HG02840 (cell line): ENCODE measurements around the gene MPI.
A peak's percentile ranks its signal among the peaks of the same experiment; 100 is the strongest.
"Not testable (repeated sequence)": the region's sequence is repeated elsewhere in the genome, so short reads cannot be mapped to it uniquely, and the experiment has no call there.

ENCODE experiments used
- ATAC-seq: cut with Tn5 transposase; IDR thresholded peaks from one replicate; pipeline ENCODE4 v1.9.1; 2021; ENCODE audit warnings: mild to moderate bottlenecking, moderate library complexity, moderate number of reproducible peaks; ENCODE audit not compliant: unreplicated experiment, low FRiP score

Gene MPI

DNA sequence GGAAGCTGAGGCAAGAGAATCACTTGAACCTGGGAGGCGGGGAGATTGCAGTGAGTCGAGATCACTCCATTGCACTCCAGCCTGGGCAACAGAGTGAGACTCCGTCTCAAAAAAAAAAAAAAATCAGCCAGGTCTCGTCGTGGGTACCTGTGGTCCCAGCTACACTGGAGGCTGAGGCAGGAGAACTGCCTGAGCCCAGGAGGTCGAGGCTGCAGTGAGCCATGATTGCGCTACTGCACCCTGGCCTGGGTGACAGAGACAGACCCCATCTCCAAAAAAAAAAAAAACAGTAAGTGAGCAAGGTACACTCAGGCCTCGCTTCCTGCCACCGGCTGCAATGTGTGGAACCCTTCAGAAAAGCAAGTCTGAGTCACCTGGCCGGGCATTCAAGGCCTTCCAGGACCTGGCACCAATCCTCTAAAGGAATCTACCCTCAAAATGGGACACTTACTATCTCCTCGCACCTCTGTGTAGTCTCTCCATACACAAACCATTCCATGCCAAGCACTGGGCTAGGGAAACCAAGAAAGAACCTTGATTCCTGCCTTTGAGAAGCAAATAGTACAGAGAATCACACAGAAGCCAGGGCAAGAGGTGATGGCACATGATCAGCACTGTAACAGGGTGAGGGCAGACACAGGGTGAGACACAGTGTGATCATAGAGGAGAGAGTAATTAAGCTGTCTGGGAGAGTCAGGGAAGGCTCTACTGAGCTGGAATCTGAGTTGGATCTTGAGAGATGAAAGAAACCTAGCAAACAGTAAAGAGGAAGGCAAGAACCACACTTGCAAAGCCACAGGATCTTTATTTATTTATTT is 26.4 kb upstream of the MPI start:
- no peak for ATAC-seq

DNA sequence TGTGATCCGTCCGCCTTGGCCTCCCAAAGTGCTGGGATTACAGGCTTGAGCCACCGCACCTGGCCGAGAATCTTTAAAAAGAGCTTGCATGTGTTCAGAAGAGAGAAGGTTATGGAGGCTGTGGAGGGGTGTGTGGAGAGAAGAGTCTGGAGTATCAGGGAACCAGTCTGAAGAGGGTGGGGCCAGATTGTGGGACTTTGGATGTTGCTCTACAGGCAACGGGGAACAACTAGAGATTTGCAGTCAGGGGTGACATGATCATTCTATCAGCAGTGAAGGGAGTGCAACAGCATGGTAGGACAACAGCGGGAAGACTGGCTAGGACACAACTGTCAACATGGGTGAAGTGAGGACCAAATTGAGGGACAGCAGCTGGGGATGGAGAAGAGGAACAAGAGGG is 25.5 kb upstream of the MPI start:
- ATAC-seq: no peak

DNA sequence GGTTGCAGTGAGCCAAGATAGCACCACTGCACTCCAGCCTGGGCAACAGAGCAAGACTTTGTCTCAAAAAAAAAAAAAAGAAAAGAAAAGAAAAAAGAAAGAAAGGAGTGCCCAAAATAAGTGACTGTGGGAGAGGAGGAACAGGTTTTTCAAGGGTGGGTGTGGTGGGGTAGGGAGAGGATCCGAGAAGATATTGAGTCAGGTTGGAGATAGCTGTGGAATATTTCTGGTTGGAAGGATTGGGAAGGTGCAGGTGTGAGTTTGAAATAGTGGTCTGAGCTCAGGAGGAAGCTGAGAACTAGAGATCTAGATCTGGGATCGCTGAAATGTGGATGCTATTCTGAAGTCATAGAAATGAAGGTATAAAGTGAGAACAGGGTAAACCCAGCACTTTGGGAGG is 24.5 kb upstream of the MPI start:
- ATAC-seq: no peak

DNA sequence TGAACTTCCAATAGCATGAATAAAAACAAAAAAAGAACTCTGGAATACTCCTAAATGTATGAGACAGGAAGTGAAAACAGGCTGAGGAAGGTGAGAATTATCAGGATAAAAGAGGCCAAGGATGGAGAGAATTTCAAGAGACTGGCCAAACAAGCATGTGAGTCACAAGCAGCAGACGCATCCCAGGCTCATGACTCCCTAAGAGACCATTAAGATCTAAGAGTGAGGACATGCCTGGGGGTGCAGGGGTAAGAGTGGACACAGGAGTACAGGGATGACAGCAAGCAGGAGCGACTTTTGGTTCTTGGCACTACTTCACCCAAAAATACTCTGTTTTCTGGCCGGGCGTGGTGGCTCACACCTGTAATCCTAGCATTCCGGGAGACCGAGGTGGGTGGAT is 23.8 kb upstream of the MPI start:
- ATAC-seq: no peak

DNA sequence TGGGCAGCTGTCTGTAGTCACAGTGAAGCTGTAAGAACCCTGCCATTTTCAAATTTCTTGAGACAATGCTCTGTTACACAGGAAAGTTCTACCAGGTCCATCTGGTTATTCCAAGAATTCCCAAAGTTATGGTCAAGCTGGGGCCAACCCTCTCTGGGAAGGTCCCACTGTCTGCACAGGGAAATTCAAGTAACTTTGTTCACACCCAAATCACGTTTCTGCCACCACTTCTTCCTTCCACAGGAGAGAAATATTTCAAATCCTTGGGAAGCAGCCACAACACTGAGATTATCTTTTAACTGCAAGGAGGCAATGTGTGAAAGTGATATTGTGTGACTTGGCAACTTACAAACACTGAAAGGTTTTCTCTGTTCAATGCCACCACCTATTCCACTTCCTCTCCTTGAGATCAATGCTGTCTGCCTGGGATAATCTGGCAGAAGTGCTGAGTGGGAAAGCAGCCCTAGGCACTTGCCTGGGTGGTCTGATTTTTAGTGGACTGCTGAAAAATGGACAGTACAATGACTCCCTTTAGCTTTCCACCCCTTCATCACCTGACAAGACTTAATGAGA is 22.3 kb upstream of the MPI start:
- no peak for ATAC-seq

DNA sequence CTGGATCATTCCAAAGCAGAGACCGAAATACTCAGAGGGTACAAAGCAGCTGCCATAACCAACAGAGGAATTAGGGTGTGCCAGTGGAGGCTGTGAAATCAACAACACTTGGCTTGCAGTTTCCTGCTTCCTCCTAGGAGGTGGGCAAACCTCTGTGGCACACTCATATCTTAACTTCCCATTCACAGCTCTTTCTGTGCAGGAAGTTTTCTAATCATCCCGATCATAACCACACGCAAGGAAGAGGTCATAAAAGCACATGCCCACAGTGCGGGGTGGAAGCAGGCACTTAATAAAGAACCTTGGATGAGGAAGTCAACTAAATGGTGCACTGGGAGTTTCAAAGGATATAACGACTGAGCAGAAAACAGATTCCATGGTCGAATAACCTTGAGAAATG is 21.8 kb upstream of the MPI start:
- no peak for ATAC-seq

DNA sequence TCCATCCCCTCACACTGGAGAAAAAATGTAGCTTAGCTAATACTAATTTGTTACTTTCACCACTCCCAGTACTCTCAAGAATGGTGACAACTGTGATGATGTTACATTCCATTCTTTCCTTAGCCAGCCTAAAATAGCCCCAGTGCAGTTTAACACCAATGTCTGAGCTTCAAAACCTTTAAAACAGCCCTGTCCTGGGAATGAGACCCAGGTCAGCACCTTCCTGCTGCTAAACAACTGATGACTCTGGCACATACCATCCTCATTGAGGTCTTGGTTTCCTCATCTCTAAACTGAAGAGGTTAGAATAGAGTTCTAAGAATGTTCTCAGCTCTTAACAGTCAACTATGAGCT is 20.5 kb upstream of the MPI start:
- no peak for ATAC-seq

DNA sequence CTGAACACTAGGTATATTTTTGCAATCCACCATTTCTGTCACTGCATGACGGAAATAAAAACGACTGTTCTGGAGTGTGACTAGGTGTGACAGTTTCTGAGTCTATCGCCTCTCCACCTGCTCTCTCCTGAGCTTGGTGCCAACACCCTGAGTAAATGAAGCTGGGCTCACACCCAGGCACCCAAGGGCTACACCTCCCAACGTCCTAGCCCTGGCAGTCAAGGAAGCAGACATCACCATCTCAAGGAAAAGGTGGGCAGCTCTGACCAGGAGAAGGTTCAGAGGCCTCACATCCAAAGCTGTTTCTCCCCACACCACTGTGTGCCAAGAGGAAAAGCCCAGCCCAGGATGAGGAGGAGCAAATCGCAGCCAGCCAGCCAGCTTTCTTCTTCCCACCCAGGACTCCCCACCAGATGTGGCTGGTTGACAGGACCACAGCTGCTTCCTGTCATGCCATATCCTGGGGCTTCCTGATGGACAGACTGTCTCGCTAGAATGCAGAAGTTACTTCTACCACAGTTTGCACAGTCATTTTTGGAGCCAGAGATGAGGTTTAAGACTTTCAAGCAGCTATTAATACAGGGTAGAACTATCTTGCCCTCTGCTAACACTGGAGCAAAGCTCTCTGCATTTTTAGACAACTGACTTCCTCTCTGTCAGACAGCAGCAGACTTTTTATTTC is 20.0 kb upstream of the MPI start:
- ATAC-seq: no peak

DNA sequence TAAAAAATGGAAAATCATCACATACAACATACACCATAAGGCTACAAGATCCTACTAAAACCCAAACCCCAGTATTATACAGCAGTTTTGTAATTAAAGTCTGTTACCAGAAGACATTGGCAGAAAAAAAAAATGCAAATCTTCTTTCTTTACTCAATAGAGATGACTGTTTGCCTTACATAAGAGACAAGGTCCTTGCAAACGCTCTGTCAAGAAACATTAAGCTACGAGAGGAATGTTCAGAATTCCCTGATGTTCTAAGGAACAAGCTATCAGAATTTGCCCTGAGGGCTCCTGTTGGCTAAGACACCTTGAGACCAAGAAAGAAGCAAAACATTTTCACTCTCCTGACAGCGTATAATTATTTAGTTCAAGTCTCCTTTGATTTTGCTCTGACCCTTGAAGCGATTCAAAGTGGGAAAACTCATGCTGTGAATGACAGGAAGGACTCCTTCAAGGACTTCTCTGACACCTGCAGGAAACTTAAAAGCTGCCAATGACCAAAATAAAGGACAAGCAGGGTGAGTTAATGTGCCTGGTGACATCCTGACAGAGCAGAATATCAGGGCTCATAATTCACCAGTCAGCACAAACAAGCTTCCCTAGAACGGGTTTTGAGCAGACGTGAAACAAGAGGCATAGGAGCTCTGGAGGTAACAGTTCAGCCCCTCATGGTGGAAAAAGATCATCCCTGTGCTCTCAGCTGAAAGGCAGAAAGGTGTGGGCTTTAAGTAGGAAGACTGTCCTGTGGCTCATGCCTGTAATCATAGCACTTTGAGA is 19.2 kb upstream of the MPI start:
- ATAC-seq: no peak

DNA sequence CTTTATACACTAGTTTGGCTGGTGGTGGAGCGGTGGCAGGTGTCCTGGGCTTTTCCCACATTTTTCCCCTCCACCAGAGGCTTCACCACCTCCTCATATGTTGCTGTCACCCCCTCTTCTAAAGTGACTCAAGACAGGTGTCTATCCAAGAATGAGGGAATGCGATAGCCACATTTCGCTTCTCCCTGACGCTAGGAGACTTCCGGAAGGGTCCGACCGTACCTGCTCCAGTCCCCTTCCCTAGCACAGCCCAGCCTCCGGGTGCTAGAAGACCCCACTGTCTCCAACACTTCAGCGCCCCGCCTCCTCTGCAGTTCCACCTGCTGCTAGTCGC is 17.2 kb upstream of the MPI start:
- no peak for ATAC-seq

DNA sequence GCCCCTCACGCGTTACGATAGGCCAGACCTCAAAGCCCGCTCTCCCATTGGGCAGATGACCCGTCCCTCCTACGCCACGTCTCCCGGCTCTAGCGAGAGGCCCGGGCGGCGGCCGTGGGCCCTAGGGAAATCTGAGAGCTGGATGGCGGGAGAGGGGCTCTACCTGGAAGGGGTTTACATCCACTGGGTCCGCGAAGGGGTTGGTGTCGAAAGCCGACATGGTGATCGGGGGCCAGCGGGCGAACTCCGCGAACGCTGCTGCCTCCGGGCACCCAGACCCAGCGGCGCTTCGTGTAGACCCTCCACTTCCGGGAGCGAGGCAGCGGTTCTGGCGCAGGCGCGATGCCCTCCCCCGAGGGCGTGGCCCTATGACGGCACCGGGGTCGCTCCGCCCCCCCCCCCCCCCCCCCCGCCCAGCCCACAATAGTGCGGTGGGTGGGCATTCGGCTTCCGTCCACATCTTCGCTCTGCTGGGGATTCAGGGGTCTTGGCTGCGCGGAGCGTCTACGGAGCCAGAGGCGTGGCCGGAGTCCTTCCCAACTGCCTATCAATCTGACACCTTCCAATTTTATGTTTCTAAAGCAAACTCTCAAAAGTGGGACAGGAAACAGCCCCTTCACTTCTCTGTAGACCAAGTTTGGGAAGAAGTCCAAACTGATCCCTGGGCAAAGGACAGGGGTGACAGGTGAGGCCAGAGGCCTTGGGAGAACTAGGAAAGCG is 16.6 kb upstream of the MPI start, which contains the start of gene SCAMP2:
SCAMP2 (minus strand) TSS at position 330 of the 720 bp plus-strand sequence; CDS start at position 220, 110 bp downstream.
- ATAC-seq: peak; percentile 85

DNA sequence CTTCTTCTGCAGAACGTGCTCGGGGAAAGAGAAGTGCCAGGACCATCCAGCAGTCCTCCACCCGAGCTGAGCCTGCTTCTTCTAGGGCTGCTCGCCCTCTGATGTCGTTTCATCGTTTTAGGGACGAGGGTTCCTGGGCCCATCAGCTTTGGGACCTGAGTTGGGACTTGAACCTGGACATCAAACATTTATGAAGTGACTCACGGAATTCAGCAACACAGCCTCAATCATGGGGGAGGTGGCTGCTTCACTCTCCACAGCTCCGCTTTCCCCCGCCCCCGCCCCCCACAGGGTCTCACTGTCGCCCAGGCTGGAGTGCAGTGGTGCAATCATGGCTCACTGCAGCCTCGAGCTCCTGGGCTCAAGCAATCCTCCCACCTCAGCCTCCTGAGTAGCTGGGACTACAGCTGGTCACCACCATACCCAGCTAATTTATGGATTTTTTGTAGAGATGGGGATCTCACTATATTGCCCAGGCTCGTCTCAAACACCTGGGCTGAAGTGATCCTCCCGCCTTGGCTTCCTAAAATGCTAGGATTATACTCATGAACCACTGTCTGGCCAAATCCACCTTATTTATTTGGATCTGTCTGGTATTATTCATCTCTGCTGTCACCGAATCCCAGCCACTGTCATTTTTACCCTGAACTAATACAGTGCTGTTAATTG is 16.0 kb upstream of the MPI start:
- no peak for ATAC-seq

DNA sequence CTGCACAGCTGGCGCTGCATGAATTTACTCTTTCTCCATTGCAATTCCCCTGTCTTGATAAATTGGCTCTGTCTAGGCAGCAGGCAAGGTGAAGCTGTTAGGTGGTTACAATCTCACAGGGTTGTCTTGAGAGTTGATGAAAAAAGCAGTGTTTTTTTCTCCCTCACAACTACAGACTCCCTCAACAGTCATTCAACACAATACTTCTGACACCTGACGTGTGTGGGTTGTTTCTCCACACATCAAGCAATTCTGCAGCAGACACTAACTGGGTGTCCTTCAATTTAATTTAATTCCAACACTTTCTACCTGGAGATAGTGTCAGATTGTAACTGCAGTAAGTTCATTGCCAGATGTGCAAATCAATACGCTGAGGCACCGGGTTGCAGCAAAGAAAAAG is 11.6 kb upstream of the MPI start:
- ATAC-seq: no peak

DNA sequence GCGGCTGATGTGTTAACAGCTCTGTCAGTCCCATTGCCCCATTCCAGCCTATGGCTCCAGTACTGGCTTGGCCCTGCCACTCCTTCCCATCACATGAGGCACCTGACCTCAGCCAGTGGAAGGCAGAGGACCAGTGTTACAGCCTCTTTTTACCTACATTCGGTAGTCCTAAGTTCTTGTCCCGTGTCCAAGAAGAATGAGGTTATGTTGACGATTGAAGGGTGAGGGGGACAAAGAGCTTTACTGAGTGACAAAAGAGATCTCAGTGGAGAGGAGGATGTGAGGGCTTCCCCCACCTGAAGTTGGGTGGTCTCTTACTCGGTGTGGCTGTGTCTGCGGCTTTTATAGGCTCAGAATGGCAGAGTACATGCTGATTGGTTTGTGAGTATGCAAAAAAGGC is 7.3 kb upstream of the MPI start:
- ATAC-seq: no peak

DNA sequence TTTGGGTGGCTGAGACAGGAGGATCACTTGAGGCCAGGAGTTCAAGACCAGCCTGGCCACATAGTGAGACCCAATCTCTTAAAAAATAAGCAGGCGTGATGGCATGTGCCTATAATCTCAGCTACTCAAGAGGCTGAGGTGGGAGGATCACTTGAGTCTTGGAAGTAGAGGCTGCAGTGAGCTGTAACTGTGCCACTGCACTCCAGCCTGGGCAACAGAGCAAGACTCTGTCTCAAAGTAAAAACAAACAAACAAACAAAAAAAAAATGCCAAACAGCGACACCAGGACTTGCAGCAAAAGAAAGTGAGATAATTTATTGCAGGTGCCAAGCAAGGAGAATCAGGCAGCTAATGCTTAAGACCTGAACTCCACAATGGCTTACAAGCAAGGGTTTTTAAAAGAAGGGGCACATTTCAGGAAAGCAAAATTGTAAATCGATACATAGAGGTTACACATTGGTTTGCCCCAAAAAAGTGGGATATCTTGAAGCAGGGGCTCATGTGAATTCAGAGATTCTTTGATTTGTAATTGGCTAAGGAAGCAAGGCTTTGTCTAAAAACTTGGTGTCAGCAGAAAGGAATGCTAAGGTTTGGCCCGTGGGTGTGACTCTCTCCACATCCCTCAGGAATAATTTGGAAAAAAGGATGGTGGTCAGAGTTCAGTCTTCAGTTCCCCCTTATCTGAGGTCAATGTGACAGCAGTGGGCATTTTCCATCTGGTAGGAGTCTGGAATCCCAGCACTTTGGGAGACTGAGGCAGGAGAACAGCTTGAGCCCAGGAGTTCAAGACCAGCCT is 5.2 kb upstream of the MPI start:
- no peak for ATAC-seq

DNA sequence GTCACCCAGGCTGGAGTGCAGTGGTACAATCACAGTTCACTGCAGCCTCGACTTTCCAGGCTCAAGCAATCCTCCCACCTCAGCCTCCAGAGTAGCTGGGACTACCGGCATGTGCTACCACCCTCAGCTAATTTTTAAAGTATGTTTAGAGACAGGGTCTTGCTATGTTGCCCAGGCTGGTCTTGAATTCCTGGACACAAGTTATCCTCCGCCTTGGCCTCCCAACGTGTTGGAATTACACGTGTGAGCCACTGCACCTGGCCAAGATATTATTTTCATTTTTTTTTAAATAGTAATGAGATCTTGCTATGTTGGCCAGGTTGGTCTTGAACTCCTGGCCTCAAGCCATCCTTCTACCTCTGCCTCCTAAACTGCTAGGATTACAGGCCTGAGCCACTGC is 4.4 kb upstream of the MPI start:
- no peak for ATAC-seq

DNA sequence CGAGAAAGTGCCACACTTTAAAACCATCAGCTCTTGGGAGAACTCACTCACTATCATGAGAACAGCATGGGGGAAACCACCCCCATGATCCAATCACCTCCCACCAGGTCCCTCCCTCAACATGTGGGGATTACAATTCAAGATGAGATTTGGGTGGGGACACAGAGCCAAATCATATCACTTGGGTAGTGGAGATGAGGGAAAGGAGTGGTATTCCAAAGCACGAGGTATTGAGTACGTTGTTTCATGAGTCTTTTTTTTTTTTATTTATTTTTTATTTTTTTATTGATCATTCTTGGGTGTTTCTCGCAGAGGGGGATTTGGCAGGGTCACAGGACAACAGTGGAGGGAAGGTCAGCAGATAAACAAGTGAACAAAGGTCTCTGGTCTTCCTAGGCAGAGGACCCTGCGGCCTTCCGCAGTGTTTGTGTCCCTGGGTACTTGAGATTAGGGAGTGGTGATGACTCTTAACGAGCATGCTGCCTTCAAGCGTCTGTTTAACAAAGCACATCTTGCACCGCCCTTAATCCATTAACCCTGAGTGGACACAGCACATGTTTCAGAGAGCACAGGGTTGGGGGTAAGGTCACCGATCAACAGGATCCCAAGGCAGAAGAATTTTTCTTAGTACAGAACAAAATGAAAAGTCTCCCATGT is 2.2 kb upstream of the MPI start:
- not testable (repeated sequence) for ATAC-seq

DNA sequence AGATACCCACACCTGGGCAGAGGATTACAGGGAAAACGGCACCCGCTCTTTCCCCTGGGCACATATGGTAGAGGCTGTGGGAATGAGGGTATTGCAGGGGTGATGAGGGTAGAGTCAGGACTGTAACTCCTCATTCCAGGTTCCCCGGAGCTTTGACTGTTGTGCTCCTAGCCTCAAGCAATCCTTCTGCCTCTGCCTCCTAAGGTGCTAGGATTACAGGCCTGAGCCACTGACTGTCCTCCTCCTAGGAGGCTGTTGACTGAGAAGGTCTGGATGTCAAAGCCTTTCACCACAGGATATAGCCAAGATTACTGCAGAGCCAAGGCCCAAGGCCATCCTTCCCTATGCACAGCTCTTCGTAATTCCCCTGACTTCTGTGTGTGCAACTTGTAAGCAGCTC is 1.1 kb upstream of the MPI start:
- no peak for ATAC-seq

DNA sequence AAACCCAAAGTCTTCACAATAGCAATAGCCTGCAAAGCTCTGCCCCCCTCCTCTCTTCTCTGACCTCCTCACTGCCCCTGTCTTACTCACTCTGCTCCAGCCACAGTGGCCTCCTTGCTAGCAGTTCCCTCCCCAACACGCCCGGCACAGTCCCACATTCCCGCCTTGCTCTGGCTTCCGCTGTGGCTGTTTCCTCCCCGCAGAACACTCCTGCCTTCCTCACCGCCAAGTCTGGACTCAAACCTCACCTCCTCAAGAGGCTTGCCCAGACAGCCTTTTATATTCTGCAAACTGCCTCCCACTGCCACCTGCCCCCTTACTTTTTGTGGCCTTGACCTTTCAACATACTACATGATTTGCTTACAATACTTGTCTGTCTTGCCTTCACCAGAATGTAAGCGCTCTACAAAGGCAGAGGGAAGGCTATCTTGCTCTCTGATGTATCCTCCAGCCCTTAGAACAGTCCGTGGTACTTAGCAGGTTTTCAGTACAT is 406 bp upstream of the MPI start:
- ATAC-seq: peak; percentile 23
